Endometrium (tissue), 2 donors: ENCODE data around the gene CDCP1.

Source experiments
- FAIRE-seq: peaks from 2 replicates; lab custom pipeline; 2012; peaks lifted over from hg19 to GRCh38; lab: Jason Lieb, UNC
- donor health status: control.
- donor health status: control.

Gene CDCP1

DNA sequence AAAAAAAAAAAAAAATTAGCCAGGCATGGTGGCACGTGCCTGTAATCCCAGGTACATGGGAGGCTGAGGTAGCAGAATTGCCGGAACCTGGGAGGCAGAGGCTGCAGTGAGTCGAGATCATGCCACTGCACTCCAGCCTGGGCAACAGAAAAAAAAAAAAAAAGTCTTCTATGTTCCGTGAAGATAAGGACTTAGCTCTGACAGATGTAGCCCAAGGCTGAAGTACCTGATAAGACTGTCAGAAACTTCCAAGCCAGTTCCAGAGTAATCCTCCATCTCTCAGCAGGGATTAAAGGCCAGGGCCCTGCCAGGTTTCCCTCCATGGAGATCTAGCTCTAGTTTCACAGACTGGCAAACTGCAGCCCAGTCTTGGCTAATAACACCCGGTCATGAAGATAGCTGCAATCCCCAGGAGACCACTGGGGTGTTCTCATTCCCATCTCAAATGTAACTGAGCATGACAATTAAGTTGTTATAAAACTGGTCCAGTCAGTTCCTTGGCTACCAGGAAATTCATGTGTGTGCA, 8.5 kb downstream of the CDCP1 start:
- FAIRE-seq = no peak

DNA sequence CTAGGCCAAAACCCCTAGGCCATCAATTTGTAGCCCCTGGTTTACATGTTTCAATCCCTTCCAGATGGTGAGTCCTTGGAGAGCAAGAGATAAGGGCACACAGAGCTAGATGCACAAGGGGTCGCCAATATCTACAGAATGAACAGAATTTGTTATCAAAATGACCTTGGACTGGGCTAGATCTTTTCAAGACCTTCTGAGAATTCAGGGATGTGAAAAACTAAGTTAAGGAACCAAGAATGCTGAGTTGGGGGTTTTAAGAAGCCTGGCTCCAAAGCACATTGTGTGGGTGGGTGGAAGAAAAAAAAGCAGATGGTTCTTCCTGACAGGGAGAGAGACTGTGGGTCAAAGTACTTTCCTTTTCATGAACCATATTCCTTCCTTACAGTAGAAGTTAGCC, 10.2 kb downstream of the CDCP1 start:
- FAIRE-seq = no peak

- FAIRE-seq = no peak
Observed at GRCh38 chr3:45134758-45135521, 11.2 kb downstream of the CDCP1 start.

DNA sequence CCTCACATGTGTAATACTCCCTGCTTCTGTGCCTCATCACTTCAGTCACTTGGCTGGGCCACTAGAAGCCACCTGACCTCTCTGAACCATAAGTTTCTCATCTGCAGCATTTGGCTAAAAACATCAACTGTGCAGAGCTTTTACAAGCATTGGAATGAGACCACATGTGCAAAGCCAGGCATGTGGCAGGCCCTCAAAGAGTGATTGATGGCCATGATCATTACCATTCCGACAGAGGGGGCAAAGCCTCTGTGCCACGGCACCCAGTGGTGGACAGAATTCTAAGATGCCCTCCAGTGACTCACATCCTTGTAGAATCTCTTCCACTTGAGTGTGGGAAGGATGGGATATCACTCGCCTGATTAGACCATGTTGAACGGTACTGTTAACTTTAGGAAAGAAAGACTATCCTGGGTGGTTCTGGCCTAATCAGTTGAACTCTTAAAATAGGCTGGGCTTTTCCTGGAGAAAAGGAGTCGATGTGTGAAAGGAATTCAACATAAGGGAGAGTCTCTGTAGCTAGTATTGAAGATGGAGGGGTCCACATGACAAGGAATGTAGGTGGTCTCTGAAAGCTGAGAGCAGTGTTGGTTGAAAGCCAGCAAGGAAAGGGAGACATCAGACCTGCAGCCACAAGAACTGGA, 13.5 kb downstream of the CDCP1 start:
- no peak for FAIRE-seq

DNA sequence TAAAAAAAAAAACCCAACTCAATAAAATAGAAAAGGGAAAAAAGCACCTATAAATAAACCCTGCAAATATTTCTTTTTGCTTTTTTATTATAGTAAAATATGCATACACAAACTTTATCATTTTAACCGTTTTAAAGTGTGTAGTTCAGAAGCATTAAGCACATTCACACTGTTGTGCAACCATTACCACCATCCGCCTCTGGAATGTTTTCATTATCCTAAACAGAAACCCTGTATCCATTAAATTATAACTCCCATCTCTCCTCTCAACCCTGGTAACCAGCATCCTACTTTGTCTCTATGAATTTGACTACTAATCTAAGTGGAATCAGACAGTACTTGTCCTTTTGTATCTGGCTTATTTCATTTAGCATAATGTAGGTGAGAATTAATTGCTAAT, 15.0 kb downstream of the CDCP1 start:
- no peak for FAIRE-seq

DNA sequence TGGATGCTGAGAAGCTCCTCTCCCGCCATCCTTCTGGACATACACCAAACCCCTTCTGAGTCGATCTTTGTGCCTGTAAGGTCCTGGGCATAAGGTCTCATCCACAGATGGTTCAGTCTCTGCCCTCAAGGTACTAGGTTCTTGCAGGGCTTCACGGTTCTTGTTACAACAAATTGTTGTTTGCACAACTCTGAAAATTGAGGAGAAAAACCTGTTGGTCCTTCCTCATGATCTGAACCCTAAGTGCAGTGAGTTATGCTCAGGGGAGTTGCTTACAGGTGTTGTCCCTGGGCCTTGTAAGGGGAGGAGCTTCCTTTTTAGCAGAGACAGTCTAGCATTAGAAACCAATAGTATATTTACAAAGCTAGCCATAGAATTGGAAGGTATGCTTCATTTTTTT, 15.7 kb downstream of the CDCP1 start:
- no peak for FAIRE-seq

GRCh38 chr3:45128950-45129349, 17.2 kb downstream of the CDCP1 start:
- no peak for FAIRE-seq

DNA sequence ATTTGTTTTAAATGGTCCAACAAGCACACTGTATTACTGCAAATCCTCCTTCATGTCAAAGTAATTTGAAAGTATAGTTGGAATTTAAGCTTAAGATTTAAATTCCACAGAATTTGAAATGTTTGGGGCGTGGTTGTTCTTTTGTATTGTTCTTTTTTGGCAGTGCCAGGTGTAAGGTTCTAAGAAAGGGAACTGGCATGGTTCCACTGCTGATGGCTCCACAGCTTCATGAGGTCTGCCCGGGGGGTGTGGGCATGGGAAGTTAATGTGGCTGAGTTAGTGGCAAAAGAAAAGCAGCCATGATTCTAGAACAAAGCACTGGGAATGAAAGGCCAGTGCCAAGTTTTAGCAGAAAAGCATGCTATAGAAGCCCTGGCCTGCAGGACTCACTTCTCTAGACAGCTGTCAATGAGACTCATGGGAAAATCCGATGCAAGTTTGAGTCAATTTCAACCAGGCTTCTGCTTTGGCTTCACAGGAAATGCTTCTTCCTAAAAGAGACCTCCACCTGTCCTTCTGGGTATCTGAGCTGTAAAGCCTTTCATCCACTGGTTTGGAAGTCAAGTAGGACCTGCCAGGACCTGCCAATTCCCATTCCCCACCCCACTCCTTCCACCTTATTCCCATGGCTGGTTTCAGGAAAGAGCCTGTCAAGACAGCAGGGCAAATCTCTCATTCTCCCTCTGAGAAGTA, 18.9 kb downstream of the CDCP1 start:
- FAIRE-seq = peak; percentile 21

GRCh38 chr3:45126730-45127129, 19.4 kb downstream of the CDCP1 start:
- no peak for FAIRE-seq

- no peak for FAIRE-seq
Observed at GRCh38 chr3:45125550-45126026, 20.6 kb downstream of the CDCP1 start.

DNA sequence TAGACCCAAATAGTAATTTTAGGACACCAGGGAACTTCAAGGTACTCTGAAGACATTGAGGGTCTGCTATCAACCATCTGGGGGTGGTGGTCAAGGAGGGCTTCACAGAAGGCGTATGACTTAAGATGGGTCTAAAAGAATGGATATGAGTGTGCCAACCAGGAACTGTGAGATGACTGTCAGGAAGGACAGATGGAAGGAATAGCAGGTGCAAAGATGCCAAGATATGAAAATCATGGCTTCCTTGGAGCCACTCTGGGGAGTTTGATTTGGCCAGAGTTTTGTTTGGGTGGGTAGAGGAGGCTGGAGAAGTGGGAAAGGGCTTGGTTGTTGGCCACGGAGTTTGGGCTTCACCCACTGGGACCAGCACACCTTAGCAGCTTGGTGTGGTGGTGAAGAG, 21.2 kb downstream of the CDCP1 start:
- FAIRE-seq = no peak

- no peak for FAIRE-seq
Observed at GRCh38 chr3:45124352-45124751, 21.8 kb downstream of the CDCP1 start.

GRCh38 chr3:45123581-45124269, 22.5 kb downstream of the CDCP1 start:
- FAIRE-seq = no peak

GRCh38 chr3:45123030-45123429, 23.1 kb downstream of the CDCP1 start:
- no peak for FAIRE-seq

GRCh38 chr3:45120359-45121158, 25.6 kb downstream of the CDCP1 start:
- FAIRE-seq = no peak

GRCh38 chr3:45119824-45120358, 26.3 kb downstream of the CDCP1 start:
- FAIRE-seq = no peak

DNA sequence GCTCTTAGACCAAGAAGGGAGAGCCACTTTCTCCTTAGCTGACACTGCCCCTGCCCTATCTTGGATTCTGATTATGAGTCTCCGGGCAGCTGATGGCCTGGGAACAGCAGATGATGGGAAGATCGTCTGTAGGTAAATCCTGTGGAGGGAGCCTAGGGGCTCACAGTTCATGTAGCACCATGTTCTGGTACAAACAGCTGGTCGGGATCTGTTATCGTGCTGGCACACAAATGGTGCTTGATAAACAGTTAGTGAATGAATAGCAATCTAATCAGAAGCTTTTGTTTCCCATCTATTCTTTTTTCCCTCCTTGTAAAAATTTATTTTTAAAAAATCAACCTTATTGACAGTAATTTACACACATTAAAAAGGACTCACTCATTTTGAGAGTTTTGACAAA, 26.8 kb downstream of the CDCP1 start:
- FAIRE-seq = no peak

- no peak for FAIRE-seq
Observed at GRCh38 chr3:45118615-45119071, 27.5 kb downstream of the CDCP1 start.

- FAIRE-seq = no peak
Observed at GRCh38 chr3:45116350-45116749, 29.8 kb downstream of the CDCP1 start.

DNA sequence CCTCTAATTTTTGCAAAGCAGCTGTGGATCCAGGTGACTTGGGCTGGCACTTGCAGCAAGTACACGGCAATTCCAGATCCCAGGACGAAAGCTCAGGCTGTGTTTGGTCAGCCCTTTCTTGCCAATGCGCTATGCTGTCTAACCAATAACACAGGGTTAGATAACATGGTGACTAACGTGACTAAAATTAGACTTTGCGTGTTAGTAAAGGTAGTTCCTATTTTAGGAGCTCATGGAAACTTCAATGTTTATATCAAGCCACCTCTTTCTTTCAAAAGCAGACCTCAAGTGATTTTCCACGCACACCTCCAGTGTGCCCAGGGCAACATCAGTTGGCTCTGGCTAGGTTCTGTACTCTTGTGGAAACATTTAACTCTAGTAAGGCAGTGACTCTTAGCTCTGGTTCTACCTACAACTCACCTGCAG, 32.5 kb downstream of the CDCP1 start:
- FAIRE-seq = no peak

DNA sequence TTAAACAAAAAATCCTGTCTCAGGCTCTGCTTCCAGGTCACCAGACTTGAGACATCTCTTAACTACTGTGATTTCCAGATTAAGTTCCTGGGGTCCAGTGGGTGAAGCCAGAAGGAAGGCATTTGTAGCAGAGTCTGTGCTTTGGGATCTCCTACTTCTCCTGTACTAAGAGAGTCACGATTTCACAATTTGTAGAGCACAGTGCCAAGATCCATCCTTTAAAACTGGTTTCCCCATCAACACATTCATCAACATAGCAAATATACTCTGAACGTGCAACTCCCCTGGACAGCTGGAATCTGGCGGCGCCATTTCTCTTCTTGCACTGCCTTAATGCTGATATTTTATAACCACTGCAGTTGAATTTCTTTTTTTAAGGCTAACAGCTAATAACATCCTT, 33.2 kb downstream of the CDCP1 start:
- FAIRE-seq = no peak
